ENCODE data around the gene DSG3.

Gene DSG3

DNA sequence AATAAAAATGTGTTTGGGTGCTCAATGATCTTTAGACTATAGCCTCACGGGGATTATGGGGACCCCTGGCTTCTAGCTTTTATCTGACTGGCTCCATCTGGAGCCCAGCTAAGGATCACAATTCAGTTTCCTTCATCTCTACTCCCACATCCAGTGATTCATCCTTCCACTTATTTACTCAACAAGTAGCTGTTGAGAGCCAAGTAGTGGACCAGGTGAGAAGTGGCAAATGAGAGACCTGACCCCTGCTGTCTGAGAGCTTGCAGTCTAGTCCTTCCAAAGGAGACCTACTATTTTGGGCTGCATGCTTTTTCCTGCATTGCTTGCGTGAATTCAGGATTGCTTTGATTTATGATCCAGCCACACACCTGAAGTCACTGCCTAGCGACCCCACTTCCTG, 10.7 kb upstream of the DSG3 start:
- no peak for DNase-seq

GRCh38 chr18:31438402-31438801, 9.1 kb upstream of the DSG3 start:
- no peak for DNase-seq

GRCh38 chr18:31439807-31440325, 7.7 kb upstream of the DSG3 start:
- DNase-seq, result no peak

GRCh38 chr18:31440787-31441186, 6.8 kb upstream of the DSG3 start:
- DNase-seq, result no peak

- DNase-seq, result no peak
These were observed 6.0 kb upstream of the DSG3 start for GRCh38 chr18:31441493-31441892.

GRCh38 chr18:31444142-31444541, 3.4 kb upstream of the DSG3 start:
- no peak for DNase-seq

DNA sequence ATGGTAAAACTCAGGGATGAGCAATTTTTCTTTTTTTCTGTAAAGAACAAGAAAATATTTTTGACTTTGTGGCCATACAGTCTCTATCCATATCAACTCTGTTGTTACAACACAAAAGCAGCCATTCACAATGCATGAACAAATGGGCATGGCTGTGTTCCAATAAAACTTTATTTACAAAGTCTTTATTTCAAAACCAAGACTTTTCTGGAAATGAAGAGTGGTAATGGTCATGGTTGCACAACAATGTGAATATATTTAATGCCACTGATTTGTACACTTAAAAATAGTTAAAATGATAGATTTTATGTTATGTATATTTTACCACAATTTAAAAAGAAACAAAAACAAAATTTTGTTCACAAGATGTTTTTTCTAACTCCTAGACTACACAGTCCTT, 1.6 kb upstream of the DSG3 start:
- DNase-seq, result no peak

- DNase-seq, result no peak
These were observed 687 bp upstream of the DSG3 start for GRCh38 chr18:31446854-31447253.

GRCh38 chr18:31450409-31450808, 2.9 kb downstream of the DSG3 start:
- no peak for DNase-seq

DNA sequence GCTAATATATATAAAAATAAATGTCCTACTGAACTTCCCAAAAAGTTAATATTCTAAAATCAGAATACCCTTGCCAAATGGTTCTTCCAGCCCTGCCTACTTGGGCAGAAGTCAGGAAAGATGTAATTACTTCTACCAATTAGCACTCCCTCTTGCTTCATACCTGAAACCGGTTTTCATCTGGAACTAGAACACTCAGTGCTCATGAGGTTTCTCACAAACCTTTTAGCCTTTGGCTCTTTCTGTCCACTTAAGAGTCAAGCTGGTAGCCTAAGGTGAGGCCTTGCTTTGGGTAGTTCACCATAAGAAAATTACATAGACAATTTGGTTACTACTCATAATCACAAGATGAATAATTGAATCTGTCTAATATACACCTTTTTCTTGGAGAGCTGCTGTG, 4.1 kb downstream of the DSG3 start:
- no peak for DNase-seq

GRCh38 chr18:31454066-31454708, 6.6 kb downstream of the DSG3 start:
- DNase-seq, result no peak

DNA sequence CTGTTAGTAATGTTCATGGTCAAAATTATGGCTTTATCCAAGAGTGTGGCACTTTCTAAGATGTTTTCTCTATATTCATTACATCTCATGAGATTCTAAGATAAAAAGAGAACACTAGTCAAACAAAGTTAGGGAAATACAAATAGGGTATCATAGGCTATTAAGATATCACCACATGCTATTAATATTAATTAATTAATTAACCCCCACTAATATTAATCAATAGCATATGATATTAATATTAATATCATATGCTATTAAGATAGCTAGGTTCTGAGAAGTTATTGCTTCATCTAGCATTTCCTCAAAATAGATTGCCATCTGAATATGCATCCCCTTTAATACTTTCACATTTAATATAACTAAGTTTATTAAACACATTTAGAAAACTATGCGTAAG, 22.1 kb downstream of the DSG3 start:
- DNase-seq, result no peak

GRCh38 chr18:31478688-31479087, 31.1 kb downstream of the DSG3 start:
- DNase-seq, result no peak

DNA sequence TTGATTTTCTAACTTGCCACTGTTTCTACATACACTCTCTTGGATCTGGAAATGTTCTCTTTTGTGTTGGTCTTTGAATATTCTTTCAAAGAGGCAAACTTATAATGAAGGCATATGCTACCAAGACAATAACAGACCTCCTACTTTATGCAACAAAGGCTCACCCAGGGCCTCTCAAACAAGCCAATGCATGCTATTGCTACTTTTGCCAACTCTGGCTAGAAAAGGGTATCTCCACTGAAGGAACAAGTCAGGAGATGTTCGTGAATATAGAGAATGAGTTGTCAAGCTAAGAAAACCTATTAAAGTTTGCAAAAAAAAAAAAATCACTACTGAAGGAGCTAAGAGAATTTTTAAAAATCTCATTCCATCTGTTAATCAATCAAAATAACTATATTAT, 34.5 kb downstream of the DSG3 start:
- DNase-seq, result no peak

- DNase-seq, result no peak
These were observed 35.9 kb downstream of the DSG3 start for GRCh38 chr18:31483396-31483795.

DNA sequence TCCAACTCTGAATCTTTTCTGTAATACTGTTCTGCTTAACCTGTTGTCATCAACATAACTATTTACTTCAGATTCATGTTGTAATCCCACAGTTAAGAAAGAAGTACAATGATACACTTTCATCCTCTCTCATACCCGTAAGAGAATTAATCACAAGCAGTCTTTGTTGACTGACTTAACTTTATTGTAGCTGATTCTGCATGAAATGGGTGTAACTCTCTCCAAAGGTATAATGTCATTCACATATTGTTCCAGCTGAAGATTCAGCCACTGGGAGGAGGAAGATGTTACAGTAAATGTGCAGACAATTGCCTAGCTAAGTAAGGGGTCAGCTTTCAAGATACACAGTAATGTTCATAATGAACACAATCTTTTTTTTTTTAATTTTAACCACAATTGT, 36.9 kb downstream of the DSG3 start:
- no peak for DNase-seq

DNA sequence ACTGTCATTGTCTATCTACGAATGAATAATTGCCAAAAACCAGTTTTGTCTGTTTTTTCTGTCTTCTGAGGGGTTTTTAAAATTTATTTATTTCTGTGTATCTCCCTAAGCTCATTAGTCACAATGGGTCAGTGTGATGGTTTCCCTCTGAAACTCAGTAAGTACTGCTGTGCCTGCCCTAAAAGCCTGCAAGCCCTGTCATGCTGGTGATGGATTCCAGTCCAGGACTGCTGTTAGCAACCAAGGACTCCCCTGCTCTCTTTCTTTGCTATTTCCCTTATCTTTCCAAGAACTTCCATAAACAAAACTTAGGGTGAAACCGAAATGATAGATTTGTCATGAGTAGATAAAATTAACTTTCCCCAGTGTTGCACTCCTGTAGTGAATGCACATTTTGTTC, 38.6 kb downstream of the DSG3 start:
- DNase-seq, result no peak

- DNase-seq, result no peak
These were observed 39.9 kb downstream of the DSG3 start for GRCh38 chr18:31487246-31488015.

- DNase-seq, result no peak
These were observed 41.8 kb downstream of the DSG3 start for GRCh38 chr18:31489311-31489710.

GRCh38 chr18:31490387-31490786, 42.8 kb downstream of the DSG3 start:
- DNase-seq, result no peak

GRCh38 chr18:31490833-31491232, 43.3 kb downstream of the DSG3 start:
- DNase-seq, result no peak

- DNase-seq, result no peak
These were observed 44.0 kb downstream of the DSG3 start for GRCh38 chr18:31491586-31491985.

GRCh38 chr18:31492671-31493070, 45.1 kb downstream of the DSG3 start:
- DNase-seq, result no peak

GRCh38 chr18:31493171-31493570, 45.6 kb downstream of the DSG3 start:
- DNase-seq, result no peak

- no peak for DNase-seq
These were observed 46.4 kb downstream of the DSG3 start for GRCh38 chr18:31493941-31494340.

Data from NCI-H446 (cell line).